Hematopoietic multipotent progenitor cell treated with erythropoietin and hydrocortisone succinate and interleukin-3 and kit ligand, for 17 days (in vitro differentiated cells): ENCODE results near the gene DSC2.
"Not testable (repeated sequence)": the region's sequence is repeated elsewhere in the genome, so short reads cannot be mapped to it uniquely, and the experiment has no call there.

Source experiments
- DNase-seq: peaks from one replicate; pipeline ENCODE4 v3.0.0-alpha.2; 2015; ENCODE audit warnings: low spot score

DSC2 gene

GRCh38 chr18:31042406-31043181 lies 59.6 kb downstream of the DSC2 start, which contains the start of gene DSC3:
Gene DSC3, minus strand, starts transcription at chr18:31042742. Its CDS starts 82 bp downstream, at chr18:31042660.
- no peak for DNase-seq

DNA sequence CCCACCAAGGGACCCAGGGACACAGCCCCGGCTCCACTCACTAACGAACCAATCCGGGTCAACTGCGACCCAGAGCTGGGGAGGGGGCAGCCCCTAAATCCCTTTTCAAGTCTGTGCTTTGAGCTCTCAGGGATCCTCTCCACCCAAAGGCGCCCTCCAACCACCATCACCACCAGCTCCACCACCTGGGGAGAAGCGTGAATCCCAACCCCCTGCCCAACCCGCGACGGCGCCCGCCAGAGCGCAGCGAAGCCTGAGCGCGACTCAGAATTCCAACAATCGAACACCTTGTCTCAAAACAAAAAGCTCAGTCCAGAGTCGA lies 60.2 kb downstream of the DSC2 start:
- no peak for DNase-seq

GRCh38 chr18:31041271-31042083 lies 60.7 kb downstream of the DSC2 start:
- DNase-seq, result no peak

DNA sequence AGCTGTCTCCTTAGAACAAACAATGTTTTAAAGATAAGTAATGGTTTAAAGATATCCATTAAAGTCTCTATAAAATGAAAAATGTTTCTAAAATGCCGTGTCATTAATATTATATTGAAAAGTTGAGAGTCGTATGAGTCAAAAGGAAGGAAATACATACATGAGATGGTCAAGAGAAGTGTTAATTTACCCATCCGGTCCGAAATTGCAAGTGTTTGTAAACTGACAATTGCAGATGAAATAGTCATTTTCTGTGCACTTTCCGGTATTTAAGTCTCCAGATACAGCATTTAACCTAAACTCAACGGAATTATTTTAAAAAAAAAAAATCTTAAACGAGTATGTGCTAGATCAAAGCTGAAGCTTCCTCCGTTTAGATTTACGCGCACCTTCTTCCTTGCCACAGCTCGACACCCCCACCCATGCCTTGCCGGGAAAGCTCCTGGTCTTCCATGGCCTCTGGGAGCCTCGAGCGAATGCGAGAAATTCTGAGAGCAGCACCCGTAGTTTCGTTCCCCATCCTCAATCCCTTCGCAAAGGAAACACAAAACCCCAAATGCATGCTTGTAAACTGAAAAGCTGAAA lies 61.4 kb downstream of the DSC2 start:
- no peak for DNase-seq

GRCh38 chr18:31039426-31039825 lies 62.8 kb downstream of the DSC2 start:
- no peak for DNase-seq

DNA sequence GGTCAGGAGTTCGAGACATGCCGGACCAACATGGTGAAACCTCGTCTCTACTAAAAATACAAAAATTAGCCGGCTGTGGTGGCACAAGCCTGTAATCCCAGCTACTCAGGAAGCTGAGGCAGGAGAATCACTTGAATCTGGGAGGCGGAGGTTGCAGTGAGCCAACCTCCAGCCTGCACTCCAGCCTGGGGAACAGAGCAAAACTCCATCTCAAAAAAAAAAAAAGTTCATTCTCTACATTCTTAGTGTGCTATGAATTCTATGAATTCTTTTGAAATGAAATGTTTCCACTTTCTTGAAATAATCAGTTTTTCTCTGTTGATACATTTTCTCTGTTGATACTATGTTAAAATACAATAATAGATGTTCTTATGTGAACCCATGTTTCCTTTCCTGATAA lies 64.5 kb downstream of the DSC2 start:
- DNase-seq, result not testable (repeated sequence)

GRCh38 chr18:31034541-31034940 lies 67.7 kb downstream of the DSC2 start:
- DNase-seq, result no peak

DNA sequence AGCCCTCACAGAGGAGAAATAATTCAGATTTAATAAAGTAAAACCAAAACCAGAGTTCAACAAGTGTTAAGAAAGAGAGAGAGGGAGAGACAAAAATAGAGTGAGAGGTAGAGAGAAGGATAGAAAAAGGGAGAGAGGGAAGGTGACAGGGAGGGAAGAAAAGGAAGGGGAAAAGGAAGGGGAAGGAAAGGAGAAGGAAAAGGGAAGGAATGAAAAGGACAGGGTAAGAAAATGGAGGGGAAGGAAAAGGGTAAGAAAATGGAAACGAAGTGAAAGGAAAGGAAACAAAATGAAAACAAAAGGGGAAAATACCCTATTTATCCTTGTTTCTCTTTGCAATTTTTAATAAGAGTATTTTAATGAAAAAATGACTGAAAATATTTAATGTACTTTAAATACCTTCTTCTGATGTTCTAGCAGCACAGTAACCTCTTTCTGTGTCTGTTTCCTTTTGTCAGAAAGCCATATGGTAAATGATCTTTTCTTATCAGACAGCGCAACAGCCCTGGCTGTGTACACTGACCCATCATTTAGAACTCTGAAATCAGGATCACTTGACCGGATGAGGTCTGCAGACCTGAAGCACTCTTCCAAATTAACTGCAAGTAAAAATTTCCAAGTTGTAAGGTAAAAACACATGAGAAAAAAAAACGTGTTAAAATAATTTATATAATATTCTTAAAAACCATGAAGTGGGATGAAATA lies 71.5 kb downstream of the DSC2 start:
- DNase-seq, result no peak

DNA sequence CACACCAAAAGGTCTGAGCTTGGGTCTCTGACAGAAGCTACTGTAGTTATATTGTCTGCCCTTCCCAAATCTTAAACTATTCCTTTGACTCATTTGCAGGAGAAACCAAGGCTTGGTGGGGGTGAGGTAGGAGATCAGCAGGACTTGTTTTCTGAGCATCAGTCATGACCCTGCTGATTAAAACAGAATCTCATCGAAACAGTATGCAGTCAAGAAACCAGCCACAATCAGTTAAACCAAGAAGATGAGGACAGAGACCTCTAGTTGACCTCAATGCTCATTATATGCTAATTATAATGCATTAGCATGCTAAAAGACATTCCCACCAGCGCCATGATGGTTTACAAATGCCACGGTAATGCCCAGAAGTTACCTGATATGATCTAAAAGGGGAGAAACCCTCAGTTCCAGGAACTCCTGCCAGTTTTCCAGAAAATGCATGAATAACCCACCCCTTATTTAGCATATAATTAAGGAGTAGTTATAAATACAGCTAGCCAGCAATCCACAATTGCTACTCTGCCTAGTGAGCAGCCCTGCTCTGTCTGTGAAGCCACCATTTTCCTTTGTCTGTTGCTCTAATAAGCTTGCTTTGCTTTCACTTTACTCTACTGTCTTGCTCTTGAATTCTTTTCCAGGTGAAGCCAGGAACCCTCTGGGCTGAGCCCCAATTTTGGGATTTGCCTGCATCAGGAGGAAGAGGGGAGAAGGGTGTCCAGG lies 86.3 kb downstream of the DSC2 start:
- DNase-seq, result no peak

DNA sequence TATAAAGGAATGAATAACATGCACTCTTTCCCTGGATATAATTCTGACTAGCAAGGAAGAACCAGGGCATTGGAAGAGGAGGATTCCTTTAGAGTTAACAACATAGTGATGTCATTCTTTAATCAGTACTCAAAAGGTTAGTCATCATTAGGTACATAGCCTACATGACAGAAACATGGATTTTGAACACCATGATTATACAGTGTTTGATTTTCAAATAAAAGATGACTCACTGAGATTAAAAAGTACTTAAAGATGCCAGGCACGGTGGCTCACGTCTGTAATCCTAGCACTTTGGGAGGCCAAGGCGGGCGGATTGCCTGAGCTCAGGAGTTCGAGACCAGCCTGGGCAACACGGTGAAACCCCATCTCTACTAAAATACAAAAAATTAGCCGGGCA lies 90.8 kb downstream of the DSC2 start:
- DNase-seq, result not testable (repeated sequence)

DNA sequence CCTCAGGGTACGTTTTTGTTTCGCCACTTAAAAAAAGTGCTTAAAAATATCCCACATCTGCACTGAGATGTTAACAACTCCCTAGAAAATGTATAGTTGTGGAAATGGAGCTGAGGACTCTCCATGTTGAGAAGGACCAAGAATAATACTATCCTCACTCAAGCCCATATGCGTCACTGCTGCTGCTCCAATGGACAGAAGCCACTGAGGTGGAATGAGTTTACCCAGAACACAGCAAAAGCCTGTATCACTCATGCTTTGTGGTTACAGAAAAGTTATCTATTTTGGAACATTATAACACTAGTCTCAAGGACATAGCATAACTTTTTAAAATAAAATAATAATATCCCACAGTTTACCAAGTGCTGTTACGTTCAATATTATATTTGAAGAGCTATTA lies 91.6 kb downstream of the DSC2 start:
- no peak for DNase-seq
